ENCODE data around the gene ZNF275.
"Not testable (repeated sequence)": the region's sequence is repeated elsewhere in the genome, so short reads cannot be mapped to it uniquely, and the experiment has no call there.

The ZNF275 gene

GRCh38 chrX:153319295-153320046, 14.5 kb upstream of the ZNF275 start:
- DNase-seq (ENCODE audit: low spot score), result no peak

DNA sequence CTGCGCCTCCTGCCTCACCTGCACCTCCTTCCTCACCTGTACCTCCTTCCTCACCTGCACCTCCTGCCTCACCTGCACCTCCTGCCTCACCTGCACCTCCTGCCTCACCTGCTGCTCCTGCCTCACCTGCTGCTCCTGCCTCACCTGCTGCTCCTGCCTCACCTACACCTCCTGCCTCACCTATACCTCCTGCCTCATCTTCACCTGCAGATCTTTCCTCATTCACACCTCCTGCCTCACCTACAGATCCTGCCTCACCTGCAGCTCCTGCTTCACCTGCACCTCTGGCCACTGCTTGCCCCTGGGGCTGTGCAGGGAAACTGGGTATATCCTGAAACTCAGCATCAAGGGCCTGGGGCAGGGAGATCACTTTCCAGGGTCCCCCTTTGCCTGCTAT, 13.9 kb upstream of the ZNF275 start:
- DNase-seq (ENCODE audit: low spot score), result not testable (repeated sequence)

DNA sequence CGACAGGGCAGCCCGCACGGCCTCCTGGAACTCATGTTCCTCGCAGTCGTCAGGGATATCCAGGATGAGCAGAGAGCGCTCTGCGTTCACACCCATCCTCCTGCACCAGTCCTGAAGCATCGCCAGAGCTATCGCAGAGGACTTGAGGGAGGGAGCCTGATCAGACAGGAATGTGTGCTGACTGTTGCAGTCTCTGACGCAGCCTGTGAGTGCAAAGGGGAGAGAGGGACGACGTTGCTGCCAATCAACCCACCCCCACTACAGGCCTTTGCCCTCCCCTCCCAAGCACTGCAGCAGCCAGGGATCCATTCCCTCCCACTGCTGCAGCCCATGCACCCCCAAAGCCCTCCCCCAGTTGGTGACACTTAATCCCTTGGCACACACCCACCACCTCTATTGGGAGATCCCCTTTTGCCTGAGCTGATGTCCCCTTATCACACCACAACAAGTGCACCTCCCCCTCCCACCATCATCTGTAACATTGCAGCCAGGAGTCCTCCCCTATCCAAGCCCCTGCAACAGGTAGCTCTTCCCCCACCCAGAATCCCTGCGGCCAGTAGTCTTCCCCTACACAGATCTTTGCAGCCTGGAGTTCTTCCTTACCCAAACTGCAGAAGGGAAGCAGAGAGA, 13.3 kb upstream of the ZNF275 start:
- no peak for DNase-seq (ENCODE audit: low spot score)

GRCh38 chrX:153321381-153322124, 12.4 kb upstream of the ZNF275 start, which contains the start of gene PNMA6F:
Gene PNMA6F (minus strand): TSS chrX:153321767. CDS start chrX:153320674, 1,093 bp downstream.
- no peak for DNase-seq (ENCODE audit: low spot score)

- DNase-seq (ENCODE audit: low spot score), result no peak
Observed at GRCh38 chrX:153327561-153327960, 6.4 kb upstream of the ZNF275 start.

DNA sequence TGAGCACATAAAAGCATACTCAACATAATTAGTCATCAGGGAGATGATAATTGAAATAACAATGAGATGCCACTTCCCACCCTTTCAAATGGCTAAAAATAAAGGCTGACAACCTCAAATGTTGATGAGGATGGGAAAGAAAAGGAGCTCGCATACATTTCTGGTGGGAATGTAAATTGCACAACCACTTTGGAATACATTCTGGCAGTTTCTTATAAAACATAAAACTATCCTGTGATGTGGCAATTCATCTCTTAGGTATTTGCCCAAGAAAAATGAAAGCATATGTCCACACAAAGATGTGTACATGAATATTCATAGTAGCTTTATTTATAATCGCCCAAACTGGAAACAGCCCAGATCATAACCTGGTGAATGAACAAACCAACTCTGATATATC, 687 bp upstream of the ZNF275 start:
- DNase-seq (ENCODE audit: low spot score), result no peak

DNA sequence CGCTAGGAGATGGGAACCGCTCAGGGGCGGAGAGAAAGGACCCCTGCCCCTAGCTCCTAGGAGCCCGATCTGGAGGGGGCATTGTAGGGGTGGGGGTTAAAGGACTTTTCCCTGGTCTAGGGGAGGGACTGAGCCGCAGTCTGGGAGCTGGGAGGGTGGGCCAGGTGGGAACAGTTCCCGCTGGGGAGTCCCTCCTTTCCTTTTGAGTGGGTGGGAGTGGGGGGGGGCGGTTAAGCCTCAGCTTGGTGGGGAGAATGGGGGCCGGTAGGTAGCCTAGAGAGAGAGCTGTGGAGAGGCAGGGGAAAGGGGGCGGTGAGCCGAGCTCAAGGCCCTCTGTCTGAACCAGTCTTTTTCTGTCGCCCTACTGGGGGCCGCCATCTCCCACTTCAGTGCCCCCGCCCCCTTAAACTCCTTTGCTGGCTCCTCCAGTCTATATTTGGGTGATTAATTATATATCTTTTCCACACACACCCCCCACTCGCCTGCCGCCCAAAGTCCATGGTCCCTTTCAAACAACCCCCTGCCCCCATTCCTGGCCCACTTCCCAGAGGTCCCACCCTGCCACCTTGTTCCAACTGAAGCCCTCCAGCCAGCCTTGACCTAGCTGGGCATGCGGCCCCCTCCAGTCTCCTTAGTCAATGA, 822 bp downstream of the ZNF275 start:
- DNase-seq (ENCODE audit: low spot score), result peak; percentile 6

DNA sequence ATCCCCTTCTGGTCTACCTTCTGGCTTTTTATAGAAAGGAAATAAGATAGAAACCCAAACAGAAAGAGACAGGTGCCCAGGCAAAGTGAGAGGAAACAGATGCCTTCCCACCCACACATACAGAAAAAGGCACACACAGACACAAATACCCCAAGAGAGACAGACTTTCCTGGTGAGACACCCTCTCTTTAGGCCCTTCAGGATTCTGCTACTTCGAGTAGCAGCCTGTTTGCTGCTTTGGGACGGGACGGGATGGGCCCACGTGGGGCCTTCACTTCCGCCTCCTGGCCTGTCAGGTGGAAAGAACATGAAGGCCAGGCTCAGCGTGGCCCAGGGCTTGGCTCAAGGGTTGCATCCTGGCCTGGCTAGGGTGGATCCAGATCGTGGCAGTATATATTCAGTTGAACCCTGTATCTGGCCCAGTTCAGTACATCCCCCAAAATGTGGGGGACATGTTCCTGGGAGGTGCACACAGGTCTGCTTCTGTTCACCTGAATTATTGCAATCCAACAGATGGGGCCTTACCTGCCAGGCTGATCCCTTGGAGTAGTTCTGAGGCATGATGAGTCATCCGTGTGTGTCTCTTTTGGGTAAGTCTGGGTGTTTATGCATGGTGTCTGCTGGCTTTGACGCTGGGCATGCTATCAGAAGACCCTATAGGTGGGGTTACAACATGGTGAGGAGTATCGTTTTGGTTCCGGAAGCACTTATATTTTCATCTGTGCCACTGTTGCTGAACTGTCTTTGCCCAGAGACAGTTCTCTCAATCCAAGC, 2.4 kb downstream of the ZNF275 start:
- DNase-seq (ENCODE audit: low spot score), result peak; percentile 33

- DNase-seq (ENCODE audit: low spot score), result no peak
Observed at GRCh38 chrX:153336988-153337387, 3.0 kb downstream of the ZNF275 start.

DNA sequence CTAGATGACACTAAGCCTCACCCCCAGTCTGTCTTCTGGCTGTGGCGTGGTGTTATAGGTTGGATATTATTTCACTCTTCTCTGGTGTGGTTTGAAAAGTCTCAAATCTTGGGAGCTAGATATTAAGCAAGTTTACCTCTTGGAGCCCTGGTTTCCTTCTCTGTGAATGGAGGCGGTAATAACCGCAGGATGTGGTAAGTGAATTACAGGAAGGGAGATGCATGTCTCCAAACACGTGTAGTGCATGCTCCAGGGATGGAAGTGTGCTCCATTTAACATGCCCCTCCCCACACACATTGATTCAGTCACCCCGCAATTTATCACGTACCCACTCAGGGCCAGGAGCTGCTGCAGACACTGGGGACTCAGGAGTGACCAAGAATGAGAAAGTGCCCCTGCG, 4.9 kb downstream of the ZNF275 start:
- no peak for DNase-seq (ENCODE audit: low spot score)

DNA sequence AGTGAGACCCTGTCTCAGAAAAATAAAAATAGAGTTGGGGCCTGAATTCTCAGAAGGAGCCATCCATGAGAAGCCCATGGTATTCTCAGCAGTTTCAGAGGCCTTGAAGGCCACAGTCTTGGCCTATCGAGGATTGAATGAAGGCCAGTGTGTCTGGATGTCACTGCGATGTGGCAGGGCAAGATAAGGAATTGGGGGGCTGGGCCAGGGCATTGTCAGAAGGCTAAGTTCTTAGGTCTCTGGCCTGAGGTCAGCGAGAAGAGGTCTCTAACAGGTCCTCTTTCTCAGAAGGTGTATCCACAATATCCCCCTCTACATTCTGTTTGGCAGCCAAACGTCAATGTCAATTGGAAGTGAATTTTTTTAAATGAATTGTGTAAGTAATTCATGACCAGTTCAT, 5.7 kb downstream of the ZNF275 start:
- DNase-seq (ENCODE audit: low spot score), result no peak

DNA sequence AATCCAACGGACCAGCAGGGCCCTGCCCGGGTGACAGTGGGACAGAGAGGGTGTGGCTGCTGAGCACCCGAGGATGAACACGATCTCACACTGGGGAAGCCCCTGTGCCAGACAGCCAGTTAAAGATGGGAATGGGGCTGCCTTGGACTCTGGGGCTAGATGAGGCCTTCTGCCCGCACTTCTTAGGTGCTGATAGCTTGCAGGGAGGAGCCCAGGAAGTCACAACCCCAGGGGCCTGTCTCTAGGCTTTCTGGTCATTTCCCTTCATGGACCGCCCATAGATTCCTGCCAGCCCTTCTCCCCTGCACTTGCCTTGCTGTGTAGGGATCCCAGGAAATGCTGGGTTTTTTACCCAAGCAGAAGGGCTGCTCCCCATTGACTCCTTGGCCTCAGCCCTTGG, 6.2 kb downstream of the ZNF275 start:
- DNase-seq (ENCODE audit: low spot score), result no peak

DNA sequence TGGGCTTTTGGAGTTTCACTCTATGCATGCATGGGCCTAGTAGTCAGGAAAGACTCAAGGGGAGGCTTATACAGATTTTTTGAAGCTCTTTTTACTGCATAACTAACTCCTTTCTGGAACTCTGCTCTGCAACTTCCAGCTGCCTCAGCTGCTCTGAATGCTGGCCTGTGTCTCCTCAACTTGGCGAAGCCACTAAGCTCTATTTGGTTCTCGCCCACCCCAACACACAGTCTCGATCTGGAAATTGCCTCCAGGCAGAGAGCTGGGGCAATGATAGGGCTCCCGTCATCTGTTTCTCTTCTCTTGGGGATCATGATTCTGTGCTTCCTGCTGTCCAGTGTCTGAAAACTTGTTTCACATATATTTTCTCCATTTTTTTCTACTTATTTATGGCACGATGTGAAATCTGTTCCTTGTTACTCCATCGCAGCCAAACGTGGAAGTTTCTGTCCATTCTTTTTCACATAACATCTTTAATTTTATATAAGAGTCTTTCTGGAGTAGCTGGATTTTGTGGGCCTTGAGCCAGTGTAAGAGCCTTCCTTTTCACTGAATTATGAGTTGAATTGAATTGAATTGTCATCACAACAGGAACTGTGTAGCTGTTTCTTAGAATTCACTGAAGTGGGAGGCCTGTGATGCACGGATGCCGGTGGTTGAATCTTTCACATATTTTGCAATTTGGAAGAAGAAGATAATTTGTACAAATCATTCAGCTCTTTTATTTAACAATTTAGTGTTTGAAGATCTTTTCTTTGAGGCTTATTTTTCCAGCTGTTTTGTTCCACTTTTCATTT, 9.0 kb downstream of the ZNF275 start:
- DNase-seq (ENCODE audit: low spot score), result no peak

- no peak for DNase-seq (ENCODE audit: low spot score)
Observed at GRCh38 chrX:153343674-153344073, 9.7 kb downstream of the ZNF275 start.

DNA sequence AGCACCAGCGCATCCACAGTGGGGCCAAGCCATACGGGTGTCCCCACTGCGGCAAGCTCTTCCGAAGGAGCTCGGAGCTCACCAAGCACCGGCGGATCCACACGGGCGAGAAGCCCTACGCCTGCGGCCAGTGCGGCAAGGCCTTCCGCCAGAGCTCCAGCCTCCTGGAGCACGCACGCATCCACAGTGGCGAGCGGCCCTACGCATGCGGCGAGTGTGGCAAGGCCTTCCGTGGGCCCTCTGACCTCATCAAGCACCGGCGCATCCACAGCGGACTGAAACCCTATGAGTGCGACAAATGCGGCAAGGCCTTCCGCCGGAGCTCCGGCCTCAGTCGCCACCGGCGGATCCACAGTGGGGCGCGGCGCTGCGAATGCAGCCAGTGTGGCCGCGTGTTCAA, 13.6 kb downstream of the ZNF275 start:
- no peak for DNase-seq (ENCODE audit: low spot score)

DNA sequence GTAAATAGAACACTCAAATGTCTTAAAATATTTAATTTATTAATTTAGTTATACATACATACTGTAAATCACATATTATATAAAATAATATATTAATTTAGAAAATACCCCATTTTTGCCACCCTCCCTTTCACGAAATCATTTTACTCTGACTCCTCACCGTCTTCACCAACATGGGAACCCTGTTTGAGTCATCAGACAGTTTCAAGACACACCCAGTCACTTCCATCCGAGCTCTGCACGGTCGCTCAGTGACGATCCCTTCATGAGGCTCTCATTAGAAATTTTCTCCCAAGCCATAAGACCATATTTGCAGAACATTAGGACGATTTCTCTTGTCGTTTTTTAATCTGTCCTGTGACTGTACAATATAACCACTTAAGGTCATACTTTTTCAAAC, 14.5 kb downstream of the ZNF275 start:
- no peak for DNase-seq (ENCODE audit: low spot score)

GRCh38 chrX:153349952-153350351, 16.0 kb downstream of the ZNF275 start:
- no peak for DNase-seq (ENCODE audit: low spot score)

- no peak for DNase-seq (ENCODE audit: low spot score)
Observed at GRCh38 chrX:153351981-153352380, 18.0 kb downstream of the ZNF275 start.

- no peak for DNase-seq (ENCODE audit: low spot score)
Observed at GRCh38 chrX:153352858-153353257, 18.9 kb downstream of the ZNF275 start.

DNA sequence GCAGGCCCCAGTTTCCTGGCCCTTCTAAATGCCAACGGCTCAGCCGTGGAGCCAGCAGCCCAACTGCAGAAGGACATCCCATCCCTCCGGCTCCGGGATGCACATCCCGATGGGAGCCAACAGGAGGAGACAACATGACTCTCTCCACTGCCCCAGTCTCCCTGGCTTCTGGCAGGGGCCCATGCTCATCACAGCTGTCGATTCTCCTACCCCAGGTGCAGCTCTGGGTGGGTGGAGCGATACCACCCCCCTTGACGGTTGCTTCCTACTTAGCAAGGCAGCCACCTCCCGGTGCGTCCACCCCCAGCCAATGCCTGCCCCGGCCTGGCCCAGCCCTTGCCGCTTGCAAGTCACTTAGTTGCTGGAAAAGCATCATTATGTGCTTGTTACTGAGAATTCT, 19.5 kb downstream of the ZNF275 start:
- DNase-seq (ENCODE audit: low spot score), result no peak

DNA sequence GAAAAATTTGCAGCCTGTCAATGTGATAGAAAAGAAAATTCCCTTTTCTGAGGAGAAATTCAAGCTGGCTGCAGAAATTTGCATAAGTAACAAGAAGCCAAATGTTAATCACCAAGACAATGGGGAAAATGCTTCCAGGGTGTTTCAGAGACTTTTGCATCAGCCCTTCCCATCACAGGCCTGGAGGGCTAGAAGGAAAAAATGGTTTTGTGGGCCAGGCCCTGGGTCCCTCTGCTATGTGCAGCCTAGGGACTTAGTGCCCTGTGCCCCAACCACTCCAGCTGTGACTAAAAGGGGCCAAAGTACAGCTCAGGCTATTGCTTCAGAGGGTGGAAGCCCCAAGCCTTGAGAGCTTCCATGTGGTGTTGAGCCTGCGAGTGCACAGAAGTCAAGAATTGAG, 23.9 kb downstream of the ZNF275 start:
- DNase-seq (ENCODE audit: low spot score), result no peak

Measured in germinal center (tissue), 1 donor.